ENCODE results near the gene ZNF552. TPM values are rescaled to one million over a fixed set of nuclear protein-coding genes. Genes with fewer than 3 reads are reported as not detected.

The ZNF552 gene
- total RNA-seq, 1 experiment from 2014 or later = 17.7 TPM

GRCh38 chr19:57779220-57779845 lies 35.4 kb downstream of the ZNF552 start:
- Histone ChIP-seq H3K4me3 (ENCODE audit: low read length) (no peak overlapping the region), H3K9ac (ENCODE audit: low read length) (no peak overlapping the region), H3K27ac (ENCODE audit: low read length) (no peak overlapping the region), H4K20me1 (ENCODE audit: insufficient read depth, low read depth, low read length) (no peaks in the 10 kb centered on the region), H3K4me2 (ENCODE audit: low read depth, low read length, poor library complexity, severe bottlenecking) (no peak overlapping the region), H3K36me3 (ENCODE audit: insufficient read depth, low read length) (peaks cover 82% of the 10 kb centered on the region), H3K79me2 (ENCODE audit: low read length) (peaks cover 90% of the 10 kb centered on the region), H3K9me3 (ENCODE audit: low read length) (peaks cover 55% of the 10 kb centered on the region), H3K27me3 (ENCODE audit: low read length) (no peaks in the 10 kb centered on the region), H3K4me1 (ENCODE audit: low read length) (no peaks in the 10 kb centered on the region), H2AFZ (ENCODE audit: low read length) (no peak overlapping the region), H3K9me2 (replicated peaks; ENCODE audit: insufficient read depth, low read length) (no peaks in the 10 kb centered on the region)
- DNase-seq = no peak

- Histone ChIP-seq H3K36me3 (ENCODE audit: insufficient read depth, low read length) (peaks cover 84% of the 10 kb centered on the region), H3K4me1 (ENCODE audit: low read length) (no peaks in the 10 kb centered on the region), H3K4me2 (ENCODE audit: low read depth, low read length, poor library complexity, severe bottlenecking) (no peak overlapping the region), H2AFZ (ENCODE audit: low read length) (no peak overlapping the region), H3K27me3 (ENCODE audit: low read length) (no peaks in the 10 kb centered on the region), H3K9ac (ENCODE audit: low read length) (no peak overlapping the region), H3K79me2 (ENCODE audit: low read length) (peaks cover 93% of the 10 kb centered on the region), H3K4me3 (ENCODE audit: low read length) (no peak overlapping the region; the same call in 1 of the 2 replicates), H3K9me2 (replicated peaks; ENCODE audit: insufficient read depth, low read length) (no peaks in the 10 kb centered on the region), H3K9me3 (ENCODE audit: low read length) (peaks cover 60% of the 10 kb centered on the region), H3K27ac (ENCODE audit: low read length) (no peak overlapping the region), H4K20me1 (ENCODE audit: insufficient read depth, low read depth, low read length) (no peaks in the 10 kb centered on the region)
- DNase-seq = no peak
These were observed 36.4 kb downstream of the ZNF552 start for GRCh38 chr19:57778336-57778735.

- no peak overlapping the region for H3K4me3 ChIP-seq (ENCODE audit: low read length)
- H3K79me2 ChIP-seq (ENCODE audit: low read length) = peaks cover 98% of the 10 kb centered on the region
- no peak overlapping the region for H3K4me2 ChIP-seq (ENCODE audit: low read depth, low read length, poor library complexity, severe bottlenecking)
- H3K27me3 ChIP-seq (ENCODE audit: low read length) = no peaks in the 10 kb centered on the region
- H2AFZ ChIP-seq (ENCODE audit: low read length) = no peak overlapping the region
- DNase-seq = no peak
- H3K9me2 ChIP-seq (replicated peaks; ENCODE audit: insufficient read depth, low read length) = no peaks in the 10 kb centered on the region
- H3K27ac ChIP-seq (ENCODE audit: low read length) = no peak overlapping the region
- peaks cover 95% of the 10 kb centered on the region for H3K36me3 ChIP-seq (ENCODE audit: insufficient read depth, low read length)
- H3K9ac ChIP-seq (ENCODE audit: low read length) = no peak overlapping the region
- peaks cover 68% of the 10 kb centered on the region for H3K9me3 ChIP-seq (ENCODE audit: low read length)
- no peaks in the 10 kb centered on the region for H4K20me1 ChIP-seq (ENCODE audit: insufficient read depth, low read depth, low read length)
- no peaks in the 10 kb centered on the region for H3K4me1 ChIP-seq (ENCODE audit: low read length)
These were observed 37.9 kb downstream of the ZNF552 start for GRCh38 chr19:57776764-57777296.

- no peak for DNase-seq
These were observed 41.2 kb downstream of the ZNF552 start for GRCh38 chr19:57773488-57773887.

GRCh38 chr19:57771417-57771816 lies 43.3 kb downstream of the ZNF552 start:
- Histone ChIP-seq H3K36me3 (ENCODE audit: insufficient read depth, low read length) (peaks cover 57% of the 10 kb centered on the region), H3K4me3 (ENCODE audit: low read length) (peak overlapping the region; percentile 69; the same call in 1 of the 2 replicates), H3K9me3 (ENCODE audit: low read length) (peaks cover 33% of the 10 kb centered on the region), H3K4me2 (ENCODE audit: low read depth, low read length, poor library complexity, severe bottlenecking) (no peak overlapping the region), H3K27me3 (ENCODE audit: low read length) (no peaks in the 10 kb centered on the region), H3K79me2 (ENCODE audit: low read length) (peaks cover 66% of the 10 kb centered on the region), H3K9me2 (replicated peaks; ENCODE audit: insufficient read depth, low read length) (no peaks in the 10 kb centered on the region), H4K20me1 (ENCODE audit: insufficient read depth, low read depth, low read length) (no peaks in the 10 kb centered on the region), H2AFZ (ENCODE audit: low read length) (no peak overlapping the region), H3K9ac (ENCODE audit: low read length) (no peak overlapping the region), H3K27ac (ENCODE audit: low read length) (no peak overlapping the region), H3K4me1 (ENCODE audit: low read length) (peaks cover 12% of the 10 kb centered on the region)
- no peak for DNase-seq

More at GRCh38 chr19:57773488-57773887, 41.2 kb downstream of the ZNF552 start:
- peaks cover 77% of the 10 kb centered on the region for H3K36me3 ChIP-seq (ENCODE audit: insufficient read depth, low read length)
- H3K9ac ChIP-seq (ENCODE audit: low read length) = no peak overlapping the region
- peaks cover 48% of the 10 kb centered on the region for H3K9me3 ChIP-seq (ENCODE audit: low read length)
- H3K79me2 ChIP-seq (ENCODE audit: low read length) = peaks cover 86% of the 10 kb centered on the region
- H3K27me3 ChIP-seq (ENCODE audit: low read length) = no peaks in the 10 kb centered on the region
- H3K4me1 ChIP-seq (ENCODE audit: low read length) = peaks cover 12% of the 10 kb centered on the region
- H2AFZ ChIP-seq (ENCODE audit: low read length) = no peak overlapping the region
- H3K4me2 ChIP-seq (ENCODE audit: low read depth, low read length, poor library complexity, severe bottlenecking) = no peak overlapping the region
- H3K4me3 ChIP-seq (ENCODE audit: low read length) = no peak overlapping the region
- no peaks in the 10 kb centered on the region for H3K9me2 ChIP-seq (replicated peaks; ENCODE audit: insufficient read depth, low read length)
- no peaks in the 10 kb centered on the region for H4K20me1 ChIP-seq (ENCODE audit: insufficient read depth, low read depth, low read length)
- H3K27ac ChIP-seq (ENCODE audit: low read length) = no peak overlapping the region

- Histone ChIP-seq H3K9me3 (ENCODE audit: low read length) (peaks cover 25% of the 10 kb centered on the region), H3K4me3 (ENCODE audit: low read length) (peak within 1 kb of the TSS; percentile 69), H3K9ac (ENCODE audit: low read length) (peak within 1 kb of the TSS; percentile 77), H3K4me2 (ENCODE audit: low read depth, low read length, poor library complexity, severe bottlenecking) (peak within 1 kb of the TSS; percentile 76), H2AFZ (ENCODE audit: low read length) (peak within 1 kb of the TSS; percentile 80), H3K9me2 (replicated peaks; ENCODE audit: insufficient read depth, low read length) (no peaks in the 10 kb centered on the region), H3K27me3 (ENCODE audit: low read length) (no peaks in the 10 kb centered on the region), H3K4me1 (ENCODE audit: low read length) (peaks cover 12% of the 10 kb centered on the region), H3K27ac (ENCODE audit: low read length) (no peak within 1 kb of the TSS), H3K79me2 (ENCODE audit: low read length) (peaks cover 47% of the 10 kb centered on the region), H3K36me3 (ENCODE audit: insufficient read depth, low read length) (peaks cover 38% of the 10 kb centered on the region), H4K20me1 (ENCODE audit: insufficient read depth, low read depth, low read length) (no peaks in the 10 kb centered on the region)
- DNase-seq = peak; percentile 99
These were observed 45.2 kb downstream of the ZNF552 start, which contains the start of gene ZNF586 for GRCh38 chr19:57769345-57770131. Gene ZNF586, plus strand, starts transcription at chr19:57769676. Its CDS starts 167 bp downstream, at chr19:57769843.

GRCh38 chr19:57759096-57759495 lies 55.6 kb downstream of the ZNF552 start:
- Histone ChIP-seq H3K27me3 (ENCODE audit: low read length) (no peaks in the 10 kb centered on the region), H4K20me1 (ENCODE audit: insufficient read depth, low read depth, low read length) (no peaks in the 10 kb centered on the region), H3K4me3 (ENCODE audit: low read length) (no peak overlapping the region), H3K4me1 (ENCODE audit: low read length) (no peaks in the 10 kb centered on the region), H3K9me3 (ENCODE audit: low read length) (peaks cover 22% of the 10 kb centered on the region), H3K79me2 (ENCODE audit: low read length) (peaks cover 4% of the 10 kb centered on the region; the same call in 1 of the 2 replicates), H3K27ac (ENCODE audit: low read length) (no peak overlapping the region), H3K4me2 (ENCODE audit: low read depth, low read length, poor library complexity, severe bottlenecking) (no peak overlapping the region), H3K9me2 (replicated peaks; ENCODE audit: insufficient read depth, low read length) (no peaks in the 10 kb centered on the region), H2AFZ (ENCODE audit: low read length) (no peak overlapping the region), H3K9ac (ENCODE audit: low read length) (no peak overlapping the region), H3K36me3 (ENCODE audit: insufficient read depth, low read length) (peaks cover 54% of the 10 kb centered on the region)
- no peak for DNase-seq

GRCh38 chr19:57757941-57758340 lies 56.8 kb downstream of the ZNF552 start:
- no peak overlapping the region for H3K4me3 ChIP-seq (ENCODE audit: low read length)
- H3K9me2 ChIP-seq (replicated peaks; ENCODE audit: insufficient read depth, low read length) = no peaks in the 10 kb centered on the region
- H3K4me2 ChIP-seq (ENCODE audit: low read depth, low read length, poor library complexity, severe bottlenecking) = no peak overlapping the region
- H3K27ac ChIP-seq (ENCODE audit: low read length) = no peak overlapping the region
- H3K9me3 ChIP-seq (ENCODE audit: low read length) = peaks cover 34% of the 10 kb centered on the region
- no peaks in the 10 kb centered on the region for H4K20me1 ChIP-seq (ENCODE audit: insufficient read depth, low read depth, low read length)
- H3K79me2 ChIP-seq (ENCODE audit: low read length) = peaks cover 7% of the 10 kb centered on the region; the same call in 1 of the 2 replicates
- no peak overlapping the region for H2AFZ ChIP-seq (ENCODE audit: low read length)
- H3K27me3 ChIP-seq (ENCODE audit: low read length) = no peaks in the 10 kb centered on the region
- no peak overlapping the region for H3K9ac ChIP-seq (ENCODE audit: low read length)
- DNase-seq = no peak
- peaks cover 66% of the 10 kb centered on the region for H3K36me3 ChIP-seq (ENCODE audit: insufficient read depth, low read length)
- no peaks in the 10 kb centered on the region for H3K4me1 ChIP-seq (ENCODE audit: low read length)
